ENCODE data around the gene DDX51.

Gene DDX51

GRCh38 chr12:132089407-132089910, 54.7 kb downstream of the DDX51 start:
- no peak overlapping the region for H3K4me2 ChIP-seq (ENCODE audit: low read length)
- TF ChIP-seq, protein P1, sequence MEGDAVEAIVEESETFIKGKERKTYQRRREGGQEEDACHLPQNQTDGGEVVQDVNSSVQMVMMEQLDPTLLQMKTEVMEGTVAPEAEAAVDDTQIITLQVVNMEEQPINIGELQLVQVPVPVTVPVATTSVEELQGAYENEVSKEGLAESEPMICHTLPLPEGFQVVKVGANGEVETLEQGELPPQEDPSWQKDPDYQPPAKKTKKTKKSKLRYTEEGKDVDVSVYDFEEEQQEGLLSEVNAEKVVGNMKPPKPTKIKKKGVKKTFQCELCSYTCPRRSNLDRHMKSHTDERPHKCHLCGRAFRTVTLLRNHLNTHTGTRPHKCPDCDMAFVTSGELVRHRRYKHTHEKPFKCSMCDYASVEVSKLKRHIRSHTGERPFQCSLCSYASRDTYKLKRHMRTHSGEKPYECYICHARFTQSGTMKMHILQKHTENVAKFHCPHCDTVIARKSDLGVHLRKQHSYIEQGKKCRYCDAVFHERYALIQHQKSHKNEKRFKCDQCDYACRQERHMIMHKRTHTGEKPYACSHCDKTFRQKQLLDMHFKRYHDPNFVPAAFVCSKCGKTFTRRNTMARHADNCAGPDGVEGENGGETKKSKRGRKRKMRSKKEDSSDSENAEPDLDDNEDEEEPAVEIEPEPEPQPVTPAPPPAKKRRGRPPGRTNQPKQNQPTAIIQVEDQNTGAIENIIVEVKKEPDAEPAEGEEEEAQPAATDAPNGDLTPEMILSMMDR (IDR thresholded peaks at IDR 0.05): no peak
- H3K36me3 ChIP-seq (ENCODE audit: control insufficient read depth, insufficient read depth, low read length): no peaks in the 10 kb centered on the region
- no peak overlapping the region for H3K9ac ChIP-seq
- H3K79me2 ChIP-seq: no peaks in the 10 kb centered on the region
- no peaks in the 10 kb centered on the region for H3K4me1 ChIP-seq
- H3K27ac ChIP-seq: no peak overlapping the region
- no peak overlapping the region for H2AFZ ChIP-seq
- no peaks in the 10 kb centered on the region for H3K27me3 ChIP-seq (ENCODE audit: control insufficient read depth, insufficient read depth, low read length)
- no peak overlapping the region for H3K4me3 ChIP-seq (ENCODE audit: low read depth, low read length)
- no peaks in the 10 kb centered on the region for H3K9me3 ChIP-seq (ENCODE audit: control insufficient read depth, low read length)

Data from parathyroid adenoma (tissue), 2 donors.